ENCODE results near the gene EPS8L1.

The EPS8L1 gene

GRCh38 chr19:55136399-55137102 is 60.9 kb downstream of the EPS8L1 start:
- peaks cover 4% of the 10 kb centered on the region for H3K4me1 ChIP-seq (ENCODE audit: insufficient read depth, low read length, severe bottlenecking)
- H3K4me2 ChIP-seq (ENCODE audit: low read length), result no peak overlapping the region
- H3K9ac ChIP-seq (ENCODE audit: low read length), result no peak overlapping the region
- H3K79me2 ChIP-seq (ENCODE audit: insufficient read depth, low read length), result no peaks in the 10 kb centered on the region
- no peak overlapping the region for H2AFZ ChIP-seq (ENCODE audit: low read length)
- no peaks in the 10 kb centered on the region for H3K9me2 ChIP-seq (ENCODE audit: low read depth, low read length)
- H3K9me3 ChIP-seq (ENCODE audit: low read length), result no peaks in the 10 kb centered on the region
- peaks cover 6% of the 10 kb centered on the region for H3K27me3 ChIP-seq (ENCODE audit: insufficient read depth, low read length)
- no peak for TF ChIP-seq CTCF (IDR thresholded peaks at IDR 0.05; ENCODE audit: low read length)
- TF ChIP-seq EZH2 (IDR thresholded peaks at IDR 0.05; ENCODE audit: borderline replicate concordance, low read length), result no peak
- H3F3A ChIP-seq (ENCODE audit: insufficient read depth, low read length), result no peaks in the 10 kb centered on the region
- H3K27ac ChIP-seq (ENCODE audit: low read depth, low read length, poor library complexity, severe bottlenecking), result no peak overlapping the region
- no peaks in the 10 kb centered on the region for H3K36me3 ChIP-seq (ENCODE audit: insufficient read depth, low read length)
- no peak overlapping the region for H3K4me3 ChIP-seq (ENCODE audit: low read depth, low read length, poor library complexity, severe bottlenecking)
- H4K20me1 ChIP-seq (ENCODE audit: insufficient read depth, low read length), result no peaks in the 10 kb centered on the region
